Kidney (tissue), 14 donors: ENCODE data around the gene CORO2A. TPM values are rescaled to one million over a fixed set of nuclear protein-coding genes. Genes with fewer than 3 reads are reported as not detected.

ENCODE experiments used
- DNase-seq, 5 donors: peaks; one replicate each; pipeline ENCODE4 v3.0.0-alpha.2; 2013 to 2020
- FAIRE-seq: peaks from 2 replicates; lab custom pipeline; 2012; peaks lifted over from hg19 to GRCh38; lab: Jason Lieb, UNC
- H3K27ac ChIP-seq, 2 donors: one replicate each; pipeline ENCODE4 v1.7.0; 2013; ENCODE audit warnings: low read depth in 2 of 2, low read length in 2 of 2, inconsistent platforms in 1 of 2
- H3K27me3 ChIP-seq: one replicate; pipeline ENCODE4 v1.7.1; 2013; ENCODE audit warnings: low read length, inconsistent platforms; ENCODE audit not compliant: control insufficient read depth, insufficient read depth
- H3K36me3 ChIP-seq, 3 donors: one replicate each; pipeline versions ENCODE4 v1.7.0 to v1.7.1; 2013; ENCODE audit warnings: low read length in 3 of 3, control low read depth in 1 of 3, inconsistent platforms in 1 of 3; ENCODE audit not compliant: insufficient read depth in 3 of 3, control insufficient read depth in 2 of 3
- H3K4me1 ChIP-seq, 3 donors: one replicate each; pipeline versions ENCODE4 v1.7.0 to v1.7.1; 2013; ENCODE audit warnings: low read length in 3 of 3, inconsistent platforms in 1 of 3, low read depth in 1 of 3; ENCODE audit not compliant: control insufficient read depth in 2 of 3, insufficient read depth in 2 of 3
- H3K4me3 ChIP-seq, 3 donors: one replicate each; pipeline versions ENCODE4 v1.7.0 to v1.8.1; 2013; ENCODE audit warnings: low read length in 3 of 3, control low read depth in 1 of 3, inconsistent platforms in 1 of 3
- H3K9ac ChIP-seq, 3 donors: one replicate each; pipeline versions ENCODE4 v1.7.0 to v1.7.1; 2013; ENCODE audit warnings: low read length in 3 of 3, control low read depth in 1 of 3, inconsistent platforms in 1 of 3
- H3K9me3 ChIP-seq, 3 donors: one replicate each; pipeline versions ENCODE4 v1.7.0 to v1.7.1; 2013; ENCODE audit warnings: low read length in 3 of 3, control low read depth in 1 of 3, inconsistent platforms in 1 of 3; ENCODE audit not compliant: control insufficient read depth in 2 of 3, insufficient read depth in 1 of 3
- intact Hi-C: fragments of 100-400 bp; cut with DNase I; formaldehyde crosslinking; loops from one replicate; pipeline ENCODE4 v1.11.1; 2022
- polyA plus RNA-seq: library from polyadenylated mRNA; stranded (reverse); fragments of 350-450 nt; fragmentation: Illumina TruSeq; extraction: RNeasy Lipid Tissue Mini Kit (QIAGEN cat#74804); gene quantifications from one replicate; pipeline ENCODE4 v1.2.3, GENCODE V29; 2014; ENCODE audit warnings: low read depth, low replicate concordance; ENCODE audit not compliant: insufficient read depth
- total RNA-seq: library from RNA; stranded (reverse); fragmentation: NEBNext Ultra II Directional; extraction: Animal tissue kit (Norgen Biotek cat#: 25700); gene quantifications from one replicate; pipeline ENCODE4 v1.2.1, GENCODE V29; 2021
- TF ChIP-seq, protein P1 (sequence below): IDR thresholded peaks from 3 replicates; pipeline ENCODE4 v1.5.1; 2012; ENCODE audit warnings: mild to moderate bottlenecking, moderate library complexity, borderline replicate concordance; ENCODE audit not compliant: insufficient read depth; ENCODE audit errors: extremely low read depth
- donor health status: control.
- donor health status: control.
- donor health status: control.
- donor health status: control.
- donor health status: control.
- donor health status: DM: yes; HTN: yes; CAD: no.
- donor health status: Normal renal cell carcinoma (clear cell type).

The CORO2A gene
- total and polyA plus RNA-seq, 2 donors from 2014 or later = 0.90 to 5.3 TPM

DNA sequence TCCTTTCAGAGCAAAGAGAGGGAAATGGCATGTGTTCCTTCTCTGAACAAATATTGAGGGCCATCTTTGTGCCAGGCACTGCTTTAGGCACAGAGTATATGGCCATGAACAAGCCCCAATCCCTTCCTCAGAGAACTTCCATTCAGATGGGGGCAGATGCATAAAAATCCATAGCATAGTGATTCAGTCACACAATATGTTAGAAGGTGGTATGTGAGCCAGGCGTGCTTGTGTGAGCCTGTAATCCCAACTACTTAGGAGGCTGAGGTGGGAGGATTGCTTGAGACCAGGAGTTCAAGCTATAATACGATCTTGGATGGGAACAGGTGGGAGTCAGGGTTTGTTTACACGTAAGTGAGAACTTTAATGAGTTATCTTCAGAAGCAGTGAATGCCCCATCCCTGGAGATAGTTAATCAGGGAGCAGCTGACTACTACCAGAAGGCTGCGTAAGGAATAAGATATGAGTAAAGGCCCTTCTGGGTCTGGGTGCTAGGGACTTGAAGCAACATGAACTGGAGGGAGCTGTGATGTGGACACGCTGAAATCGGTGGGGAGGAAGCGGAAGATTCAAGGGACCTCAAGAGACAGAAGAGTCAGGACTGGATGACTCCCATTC lies 108.8 kb downstream of the CORO2A start:
- Histone ChIP-seq H3K9ac (no peak overlapping the region), H3K4me3 (no peak overlapping the region), H3K4me1 (peaks cover 0 to 12% (median 2%) of the 10 kb centered on the region in 3 donors), H3K27ac (peak overlapping the region in 1 of 2 donors; percentile 7), H3K9me3 (no peaks in the 10 kb centered on the region), H3K36me3 (peaks cover 0 to 16% (median 9%) of the 10 kb centered on the region in 3 donors), H3K27me3 (no peaks in the 10 kb centered on the region)
- intact Hi-C loops = no loop called here
- FAIRE-seq = no peak
- TF ChIP-seq, protein P1, sequence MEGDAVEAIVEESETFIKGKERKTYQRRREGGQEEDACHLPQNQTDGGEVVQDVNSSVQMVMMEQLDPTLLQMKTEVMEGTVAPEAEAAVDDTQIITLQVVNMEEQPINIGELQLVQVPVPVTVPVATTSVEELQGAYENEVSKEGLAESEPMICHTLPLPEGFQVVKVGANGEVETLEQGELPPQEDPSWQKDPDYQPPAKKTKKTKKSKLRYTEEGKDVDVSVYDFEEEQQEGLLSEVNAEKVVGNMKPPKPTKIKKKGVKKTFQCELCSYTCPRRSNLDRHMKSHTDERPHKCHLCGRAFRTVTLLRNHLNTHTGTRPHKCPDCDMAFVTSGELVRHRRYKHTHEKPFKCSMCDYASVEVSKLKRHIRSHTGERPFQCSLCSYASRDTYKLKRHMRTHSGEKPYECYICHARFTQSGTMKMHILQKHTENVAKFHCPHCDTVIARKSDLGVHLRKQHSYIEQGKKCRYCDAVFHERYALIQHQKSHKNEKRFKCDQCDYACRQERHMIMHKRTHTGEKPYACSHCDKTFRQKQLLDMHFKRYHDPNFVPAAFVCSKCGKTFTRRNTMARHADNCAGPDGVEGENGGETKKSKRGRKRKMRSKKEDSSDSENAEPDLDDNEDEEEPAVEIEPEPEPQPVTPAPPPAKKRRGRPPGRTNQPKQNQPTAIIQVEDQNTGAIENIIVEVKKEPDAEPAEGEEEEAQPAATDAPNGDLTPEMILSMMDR = no peak
- DNase-seq = peak in 2 of 5 donors; percentile 17 to 33

DNA sequence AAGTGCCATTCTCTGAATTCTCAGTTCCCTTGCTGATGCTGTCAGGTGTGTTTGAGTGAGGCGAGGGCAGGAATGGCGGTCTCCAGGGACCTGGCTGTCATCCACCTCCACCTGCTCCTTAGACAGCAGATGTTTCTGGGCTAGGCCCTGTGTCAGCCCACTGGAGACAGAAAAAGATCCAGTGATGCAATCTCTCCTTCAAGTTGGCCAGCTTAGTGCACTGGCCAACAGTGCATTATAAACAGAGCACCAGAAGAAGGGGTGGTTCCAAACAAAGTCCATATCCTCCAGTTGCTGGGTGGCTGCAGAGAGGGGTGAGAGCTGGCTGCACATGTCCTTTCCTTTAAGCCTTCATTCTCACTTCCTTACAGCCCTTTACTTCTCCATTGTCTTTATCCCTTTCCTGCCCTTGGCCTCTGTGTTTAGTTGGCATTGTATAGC lies 109.4 kb downstream of the CORO2A start:
- intact Hi-C loops = no loop called here
- no peaks in the 10 kb centered on the region for H3K9me3 ChIP-seq
- peaks cover 0 to 12% (median 2%) of the 10 kb centered on the region in 3 donors for H3K4me1 ChIP-seq
- no peak overlapping the region for H3K9ac ChIP-seq
- DNase-seq (no peak), FAIRE-seq (no peak)
- H3K27me3 ChIP-seq = no peaks in the 10 kb centered on the region
- no peak overlapping the region for H3K4me3 ChIP-seq
- TF ChIP-seq, protein P1 = no peak
- no peak overlapping the region for H3K27ac ChIP-seq
- H3K36me3 ChIP-seq = peaks cover 0 to 17% (median 9%) of the 10 kb centered on the region in 3 donors

DNA sequence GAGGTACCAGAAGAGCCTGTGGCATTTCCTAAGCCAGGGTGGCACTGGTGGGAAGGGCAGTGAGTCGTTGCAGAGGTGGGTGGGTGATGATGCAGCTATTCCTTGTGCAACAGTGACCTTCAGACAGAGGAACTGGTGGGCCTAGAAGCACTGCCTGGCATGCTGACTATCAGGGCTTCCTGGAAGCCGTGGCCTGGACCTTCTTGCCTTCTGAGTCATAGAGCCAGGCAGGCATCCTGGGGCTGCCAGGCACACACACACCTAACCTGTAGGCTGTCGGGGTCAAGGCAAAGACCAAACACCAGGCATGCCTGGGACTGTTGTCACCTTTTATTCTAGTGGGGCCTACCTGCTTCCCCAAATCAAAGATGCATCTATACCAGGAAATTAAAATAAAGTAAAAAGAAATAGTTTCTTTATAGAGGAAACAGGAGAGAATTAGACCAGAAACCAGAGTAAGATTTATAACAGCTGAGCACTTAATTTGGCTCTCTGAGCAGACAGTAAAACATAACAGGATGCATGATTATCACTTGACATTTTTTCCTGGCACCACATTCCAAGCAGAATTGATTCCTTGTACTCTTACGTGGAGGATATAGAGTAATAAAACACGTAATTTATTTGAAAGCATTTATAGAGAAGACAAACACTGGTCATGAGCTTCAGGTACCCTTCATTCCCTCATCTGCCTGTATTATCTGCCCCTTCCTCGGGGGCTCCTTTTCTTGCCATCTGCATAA lies 110.8 kb downstream of the CORO2A start:
- Histone ChIP-seq H3K27ac (no peak overlapping the region), H3K27me3 (no peaks in the 10 kb centered on the region), H3K9ac (no peak overlapping the region), H3K4me1 (peaks cover 0 to 12% (median 2%) of the 10 kb centered on the region in 3 donors), H3K36me3 (peaks cover 0 to 20% (median 9%) of the 10 kb centered on the region in 3 donors), H3K9me3 (no peaks in the 10 kb centered on the region), H3K4me3 (no peak overlapping the region)
- TF ChIP-seq, protein P1 = no peak
- intact Hi-C loops = no loop called here
- DNase-seq (no peak), FAIRE-seq (no peak)
